ENCODE results near the gene PRDM2.

- TF ChIP-seq CTCF (IDR thresholded peaks at IDR 0.05) (no peak), POLR2A (IDR thresholded peaks at IDR 0.05) (no peak)
Observed at GRCh38 chr1:13816016-13816760, 116.2 kb downstream of the PRDM2 start.
